Thyroid gland (tissue), 4 donors: ENCODE results near the gene FMN2. TPM values are rescaled to one million over a fixed set of nuclear protein-coding genes. Genes with fewer than 3 reads are reported as not detected.

Experiments used
- DNase-seq, 2 donors: peaks; one replicate each; pipeline ENCODE4 v3.0.0-alpha.2; 2019
- H3K27ac ChIP-seq, 3 donors: fragments of 200-600 bp; sonication (generic); 1 replicate in 2 of 3; 2 replicates in 1 of 3; pipeline ENCODE4 v1.5.1; 2016 to 2019; ENCODE audit warnings: mild to moderate bottlenecking in 1 of 3, moderate library complexity in 1 of 3
- H3K27me3 ChIP-seq: fragments of 200-600 bp; sonication (generic); one replicate; pipeline ENCODE4 v1.5.1; 2019
- H3K36me3 ChIP-seq, 2 donors: fragments of 200-600 bp; sonication (generic); one replicate each; pipeline ENCODE4 v1.5.1; 2016 to 2019
- H3K4me1 ChIP-seq, 2 donors: fragments of 200-600 bp; sonication (generic); one replicate each; pipeline ENCODE4 v1.5.1; 2017 to 2019
- H3K4me3 ChIP-seq, 3 donors: fragments of 200-600 bp; sonication (generic); replicated peaks in 1 of 3; 1 replicate in 2 of 3; 2 replicates in 1 of 3; pipeline ENCODE4 v1.5.1; 2016; ENCODE audit warnings: mild to moderate bottlenecking in 1 of 3
- H3K9me3 ChIP-seq: fragments of 200-600 bp; sonication (generic); one replicate; pipeline ENCODE4 v1.5.1; 2017
- POLR2A ChIP-seq, 2 donors: fragments of 450-650 bp; IDR thresholded peaks; one replicate each; pipeline ENCODE4 v1.6.1; 2017; ENCODE audit warnings: antibody characterized with exemption in 2 of 2, mild to moderate bottlenecking in 2 of 2, moderate library complexity in 1 of 2
- WGBS, 2 donors: methylation state at CpG; one replicate each; pipeline ENCODE4 v1.1.5; 2017; 5-methylcytosine and 5-hydroxymethylcytosine counted together
- intact Hi-C: fragments of 100-400 bp; cut with DNase I; formaldehyde crosslinking; loops from one replicate; pipeline ENCODE4 v1.15.1; 2023
- total RNA-seq, 4 donors: library from RNA; depleted of rRNA; stranded (reverse); fragments of >200 nt; gene quantifications; one replicate each; pipeline ENCODE4 v1.2.3, GENCODE V29; 2016
- TF ChIP-seq, protein P1 (sequence below), 6 experiments: fragments of 200-600 bp in 3 of 6; fragments of 450-650 bp in 3 of 6; sonication (generic) in 3 of 6; IDR thresholded peaks; one replicate each; pipeline ENCODE4 v1.5.1; 2016 to 2019; ENCODE audit warnings: antibody characterized with exemption in 6 of 6, mild to moderate bottlenecking in 2 of 6, inconsistent platforms in 1 of 6, moderate library complexity in 1 of 6

The FMN2 gene
- total RNA-seq, 4 donors from 2014 or later, result 0.78 to 6.2 (median 1.3) TPM; not detected in 1

DNA sequence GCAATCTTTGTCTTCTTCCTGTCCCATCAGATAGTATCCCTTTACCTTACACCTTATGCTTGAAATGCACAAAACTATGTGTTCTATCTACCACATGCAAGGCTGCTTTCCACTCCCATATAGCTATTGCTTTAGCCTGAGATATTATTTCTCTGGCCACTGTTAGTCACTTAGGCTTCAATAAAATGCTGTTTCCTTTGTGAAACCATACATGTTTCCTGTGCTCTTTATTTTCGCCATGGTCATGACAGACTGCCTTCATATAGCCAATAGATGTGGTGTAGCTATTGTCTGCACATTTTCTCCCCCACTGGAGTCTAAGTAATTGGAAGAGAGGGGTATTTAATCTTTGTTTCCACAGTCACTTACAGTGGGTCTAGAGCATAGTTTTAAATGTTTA is 411.9 kb downstream of the FMN2 start:
- intact Hi-C loops, result no loop called here
- no peaks in the 10 kb centered on the region for H3K9me3 ChIP-seq
- H3K4me3 ChIP-seq, result no peak overlapping the region
- DNase-seq, result no peak
- no peaks in the 10 kb centered on the region for H3K27me3 ChIP-seq
- TF ChIP-seq, protein P1, sequence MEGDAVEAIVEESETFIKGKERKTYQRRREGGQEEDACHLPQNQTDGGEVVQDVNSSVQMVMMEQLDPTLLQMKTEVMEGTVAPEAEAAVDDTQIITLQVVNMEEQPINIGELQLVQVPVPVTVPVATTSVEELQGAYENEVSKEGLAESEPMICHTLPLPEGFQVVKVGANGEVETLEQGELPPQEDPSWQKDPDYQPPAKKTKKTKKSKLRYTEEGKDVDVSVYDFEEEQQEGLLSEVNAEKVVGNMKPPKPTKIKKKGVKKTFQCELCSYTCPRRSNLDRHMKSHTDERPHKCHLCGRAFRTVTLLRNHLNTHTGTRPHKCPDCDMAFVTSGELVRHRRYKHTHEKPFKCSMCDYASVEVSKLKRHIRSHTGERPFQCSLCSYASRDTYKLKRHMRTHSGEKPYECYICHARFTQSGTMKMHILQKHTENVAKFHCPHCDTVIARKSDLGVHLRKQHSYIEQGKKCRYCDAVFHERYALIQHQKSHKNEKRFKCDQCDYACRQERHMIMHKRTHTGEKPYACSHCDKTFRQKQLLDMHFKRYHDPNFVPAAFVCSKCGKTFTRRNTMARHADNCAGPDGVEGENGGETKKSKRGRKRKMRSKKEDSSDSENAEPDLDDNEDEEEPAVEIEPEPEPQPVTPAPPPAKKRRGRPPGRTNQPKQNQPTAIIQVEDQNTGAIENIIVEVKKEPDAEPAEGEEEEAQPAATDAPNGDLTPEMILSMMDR (IDR thresholded peaks at IDR 0.05), result no peak
- TF ChIP-seq POLR2A (IDR thresholded peaks at IDR 0.05), result no peak
- H3K27ac ChIP-seq, result no peak overlapping the region
- H3K36me3 ChIP-seq, result no peaks in the 10 kb centered on the region
- no peaks in the 10 kb centered on the region for H3K4me1 ChIP-seq
- 0 to 40% methylated on average over 1 of the region's 1 CpG for WGBS, 2 donors

DNA sequence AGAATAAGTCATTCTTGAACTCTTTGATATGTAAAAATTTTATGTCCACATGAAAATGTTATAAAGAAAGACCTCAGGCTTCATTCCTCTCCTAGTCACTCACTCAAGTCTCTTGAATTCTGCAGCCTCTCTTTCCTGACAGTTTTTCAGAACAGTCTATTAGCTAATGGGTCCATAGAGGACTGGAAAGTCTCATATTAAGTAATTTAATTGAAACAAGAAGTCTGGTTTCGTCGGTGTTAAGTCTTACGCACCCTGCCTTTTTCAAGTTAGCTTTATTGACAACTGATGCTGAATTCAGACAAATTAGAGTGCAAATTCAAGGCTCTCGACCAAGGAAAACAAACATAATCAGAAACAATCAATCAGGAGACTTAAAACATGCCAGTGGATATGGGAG is 414.5 kb downstream of the FMN2 start:
- no peak overlapping the region for H3K4me3 ChIP-seq
- H3K36me3 ChIP-seq, result no peaks in the 10 kb centered on the region
- no peak for DNase-seq
- H3K4me1 ChIP-seq, result no peaks in the 10 kb centered on the region
- 73 to 84% methylated on average over 4 of the region's 4 CpGs for WGBS, 2 donors
- H3K9me3 ChIP-seq, result no peaks in the 10 kb centered on the region
- H3K27ac ChIP-seq, result no peak overlapping the region
- no peaks in the 10 kb centered on the region for H3K27me3 ChIP-seq
- intact Hi-C loops, result no loop called here
- TF ChIP-seq, protein P1 (IDR thresholded peaks at IDR 0.05), result no peak
- no peak for TF ChIP-seq POLR2A (IDR thresholded peaks at IDR 0.05)

DNA sequence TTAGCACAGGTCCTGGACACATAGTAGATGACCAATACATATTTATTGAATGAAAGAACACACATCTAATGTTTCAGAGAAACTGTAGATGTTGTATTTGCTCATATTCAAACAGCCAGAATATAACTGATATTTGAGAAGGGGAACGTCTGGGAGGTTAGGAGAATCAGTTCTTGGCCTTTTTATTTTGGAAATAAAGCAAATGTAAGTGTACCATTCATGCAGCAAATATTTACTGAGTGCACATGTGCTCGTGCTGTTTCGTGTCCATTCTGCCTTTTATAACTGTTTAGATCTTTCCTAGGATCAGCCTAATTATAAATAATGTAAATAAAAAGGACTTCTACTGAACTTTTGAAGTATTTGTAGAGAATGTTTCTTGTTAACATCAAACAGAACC is 416.5 kb downstream of the FMN2 start:
- Histone ChIP-seq H3K4me1 (no peaks in the 10 kb centered on the region), H3K27me3 (no peaks in the 10 kb centered on the region), H3K27ac (no peak overlapping the region), H3K36me3 (no peaks in the 10 kb centered on the region), H3K4me3 (no peak overlapping the region), H3K9me3 (no peaks in the 10 kb centered on the region)
- TF ChIP-seq, protein P1 (IDR thresholded peaks at IDR 0.05), result no peak
- TF ChIP-seq POLR2A (IDR thresholded peaks at IDR 0.05), result no peak
- WGBS, 2 donors, result 77 to 85% methylated on average over 3 of the region's 3 CpGs
- intact Hi-C loops, result no loop called here
- no peak for DNase-seq

DNA sequence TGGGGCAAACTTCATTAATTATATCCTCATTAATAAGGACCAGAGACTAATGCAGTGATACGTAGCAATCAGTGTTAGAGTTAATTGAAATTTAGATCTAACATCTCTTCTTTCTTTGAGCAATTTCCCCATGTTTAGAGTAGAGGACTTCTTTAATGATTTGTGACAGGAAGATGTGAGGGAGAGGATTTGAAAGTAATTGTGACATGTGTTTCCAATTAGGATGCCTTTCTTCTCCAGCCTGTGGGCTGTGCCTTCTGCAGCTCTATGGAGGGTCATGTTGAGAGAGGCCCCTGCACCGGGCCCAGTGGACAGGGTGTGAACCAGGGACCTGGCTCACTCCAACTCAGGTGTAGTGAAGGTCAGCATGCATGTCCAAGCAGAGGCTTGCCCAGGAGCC is 417.3 kb downstream of the FMN2 start:
- H3K4me3 ChIP-seq, result no peak overlapping the region
- WGBS, 2 donors, result 59 to 72% methylated on average over 2 of the region's 2 CpGs

DNA sequence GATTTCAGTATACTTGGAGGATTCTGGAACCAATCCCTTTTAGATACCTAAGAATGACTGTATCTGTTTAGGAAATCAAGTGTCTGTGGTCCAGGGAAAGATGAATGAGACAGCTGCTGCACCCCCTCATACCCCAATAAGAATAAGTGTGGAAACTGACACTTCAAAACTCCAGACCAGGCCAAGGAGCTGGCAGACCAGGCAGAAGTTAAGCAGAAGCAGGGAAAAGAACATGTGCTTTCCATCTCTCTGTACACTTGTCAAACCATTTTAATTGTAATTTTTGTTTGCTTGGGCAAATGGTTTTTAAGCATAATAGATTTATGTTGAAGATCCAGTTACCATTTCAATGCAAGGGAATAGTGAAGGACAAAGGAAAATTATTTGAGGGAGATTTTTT is 420.1 kb downstream of the FMN2 start:
- no peaks in the 10 kb centered on the region for H3K9me3 ChIP-seq
- no peaks in the 10 kb centered on the region for H3K36me3 ChIP-seq
- intact Hi-C loops, result no loop called here
- TF ChIP-seq, protein P1 (IDR thresholded peaks at IDR 0.05), result no peak
- no peak for TF ChIP-seq POLR2A (IDR thresholded peaks at IDR 0.05)
- no peak overlapping the region for H3K27ac ChIP-seq
- DNase-seq, result no peak
- no peaks in the 10 kb centered on the region for H3K4me1 ChIP-seq
- H3K4me3 ChIP-seq, result no peak overlapping the region
- no peaks in the 10 kb centered on the region for H3K27me3 ChIP-seq

More for the DNA sequence above, 417.3 kb downstream of the FMN2 start:
- DNase-seq, result no peak
- H3K27me3 ChIP-seq, result no peaks in the 10 kb centered on the region
- intact Hi-C loops, result no loop called here
- H3K27ac ChIP-seq, result no peak overlapping the region
- H3K4me1 ChIP-seq, result no peaks in the 10 kb centered on the region
- no peaks in the 10 kb centered on the region for H3K36me3 ChIP-seq
- no peak for TF ChIP-seq POLR2A (IDR thresholded peaks at IDR 0.05)
- TF ChIP-seq, protein P1 (IDR thresholded peaks at IDR 0.05), result no peak
- H3K9me3 ChIP-seq, result no peaks in the 10 kb centered on the region
